Activated CD8-positive, alpha-beta memory T cell treated with anti-CD3 and anti-CD28 coated beads, Interleukin-2, amount 50 U/mL, for 1 hour (primary cell): ENCODE data around the gene ATP8A1.
"Not testable (repeated sequence)": the region's sequence is repeated elsewhere in the genome, so short reads cannot be mapped to it uniquely, and the experiment has no call there.

ENCODE experiments used
- DNase-seq: peaks from one replicate; pipeline ENCODE4 v3.0.0-alpha.2; 2020; ENCODE audit errors: extremely low read depth

Gene ATP8A1

DNA sequence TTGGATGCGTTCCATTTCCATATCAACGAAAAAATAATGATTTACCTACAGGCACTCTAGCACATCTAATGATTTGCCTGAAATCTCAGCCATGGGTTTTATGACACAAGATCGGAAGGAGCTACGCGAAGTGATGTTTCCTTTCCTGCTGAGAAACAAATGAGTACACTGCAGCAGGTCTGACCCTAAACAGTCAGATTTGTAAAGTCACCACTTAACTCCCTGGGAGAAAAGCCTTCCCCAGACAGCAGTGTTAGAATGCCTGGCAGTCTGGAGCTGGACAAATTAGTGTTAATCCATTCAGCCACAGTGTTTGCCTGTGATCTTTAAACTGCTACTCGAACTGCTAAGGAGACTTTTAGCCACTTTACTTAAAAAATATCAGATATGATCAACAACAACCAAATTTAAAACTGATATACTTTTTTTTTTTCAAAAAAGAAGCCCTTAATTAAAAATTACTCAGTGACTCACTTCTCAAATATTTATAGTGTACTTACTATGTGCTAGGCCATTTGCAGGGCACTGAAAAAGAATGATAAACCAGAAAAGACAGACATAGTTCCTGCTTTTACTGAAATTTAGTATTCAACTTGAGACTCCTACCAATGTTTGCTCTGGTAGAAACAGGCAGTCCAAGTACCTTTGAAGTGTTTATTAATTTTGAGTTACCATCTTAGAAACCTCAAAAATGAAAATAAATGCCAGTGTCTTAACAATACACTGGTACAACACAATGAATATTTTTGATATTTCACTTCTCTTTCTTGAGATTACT lies 155.1 kb downstream of the ATP8A1 start:
- no peak for DNase-seq

DNA sequence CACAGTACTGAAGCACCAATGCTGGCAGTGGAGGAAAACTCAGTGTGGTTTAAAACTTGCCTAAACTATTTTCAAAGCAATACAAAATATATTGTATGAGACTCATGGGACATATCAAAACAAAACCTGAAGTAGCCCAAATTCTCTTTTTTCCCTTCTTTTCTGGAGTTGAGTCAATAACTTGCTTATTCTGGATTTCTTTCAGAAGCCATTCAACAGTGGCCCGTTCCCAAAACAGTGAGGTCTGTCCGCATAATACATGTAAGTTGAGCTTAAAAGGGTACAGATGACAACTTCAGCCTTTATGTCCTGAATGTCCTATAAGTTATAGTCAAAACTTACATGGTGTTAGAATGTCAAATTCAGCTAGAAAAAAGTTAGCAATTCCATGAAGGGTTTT lies 158.9 kb downstream of the ATP8A1 start:
- no peak for DNase-seq

DNA sequence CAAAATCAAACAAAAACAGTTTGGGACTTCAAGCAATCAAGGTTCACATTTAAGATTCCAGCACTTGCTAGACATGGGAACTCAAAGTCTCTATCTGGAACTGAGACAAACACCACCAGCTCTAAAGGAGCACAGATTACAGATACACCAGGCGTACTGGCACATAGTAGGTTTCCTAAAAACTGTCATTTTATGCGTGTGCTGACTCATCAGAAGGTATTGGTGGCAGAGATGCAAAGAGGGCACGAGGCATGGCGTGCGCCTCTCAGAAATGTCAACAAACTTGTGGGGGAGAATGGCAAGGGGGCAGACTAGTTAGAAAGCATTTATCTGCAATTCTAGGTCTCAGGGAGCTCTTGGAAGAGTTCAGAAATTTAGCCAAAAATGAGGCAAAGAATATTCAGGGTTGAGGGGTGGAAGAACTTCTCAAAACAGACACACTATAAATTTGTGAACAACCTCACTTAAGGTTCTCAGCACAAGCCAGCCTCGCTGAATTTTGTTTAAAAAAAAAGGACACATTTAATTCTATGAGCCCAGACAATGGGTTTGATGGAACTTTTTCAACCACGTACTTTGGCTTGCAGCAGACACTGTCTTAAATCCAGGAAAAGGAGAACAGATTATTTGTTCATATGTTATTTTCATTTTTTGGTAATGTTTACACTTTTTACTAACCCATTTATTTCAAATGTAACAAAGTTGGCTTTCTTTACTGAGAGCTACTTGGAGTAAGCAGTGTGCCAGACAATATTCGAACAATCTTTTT lies 159.6 kb downstream of the ATP8A1 start:
- DNase-seq, result no peak

DNA sequence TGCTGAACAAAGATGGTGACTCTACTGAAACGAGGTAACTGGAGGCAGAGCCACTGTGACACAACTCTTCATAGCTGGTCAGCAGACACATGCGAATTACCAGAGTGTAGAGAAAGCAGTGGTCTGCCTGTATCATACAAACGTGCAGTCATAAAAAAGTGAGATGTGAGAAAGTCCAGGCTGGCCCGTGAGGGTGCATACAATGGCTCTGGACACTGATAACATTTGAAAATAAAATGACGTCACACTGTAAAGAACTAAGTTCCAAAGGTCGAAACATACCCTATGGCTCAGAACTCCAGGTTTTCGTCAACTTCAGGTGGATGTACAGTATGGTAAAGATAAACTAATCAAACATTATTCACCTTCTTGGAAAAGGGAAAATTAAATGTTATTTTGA lies 163.9 kb downstream of the ATP8A1 start:
- no peak for DNase-seq

DNA sequence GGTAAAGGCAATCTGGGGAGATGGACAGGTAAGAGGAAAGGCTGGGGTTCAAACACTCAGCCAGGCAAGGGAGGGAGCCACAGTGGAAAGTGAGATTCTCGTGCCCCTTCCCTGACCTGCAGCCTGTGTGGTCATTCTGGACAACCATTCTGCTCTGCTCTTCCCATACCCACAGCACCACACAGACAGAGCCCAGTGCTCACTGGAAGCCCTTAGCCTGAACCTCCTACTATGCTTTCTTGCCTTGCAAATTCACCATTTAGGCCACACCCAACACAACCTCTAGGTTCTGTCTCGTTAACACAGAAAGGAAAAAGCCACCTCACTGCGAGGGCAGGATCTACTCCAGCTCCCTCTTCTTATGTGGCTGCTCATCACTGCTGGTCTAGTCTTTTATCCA lies 166.9 kb downstream of the ATP8A1 start:
- DNase-seq, result no peak

DNA sequence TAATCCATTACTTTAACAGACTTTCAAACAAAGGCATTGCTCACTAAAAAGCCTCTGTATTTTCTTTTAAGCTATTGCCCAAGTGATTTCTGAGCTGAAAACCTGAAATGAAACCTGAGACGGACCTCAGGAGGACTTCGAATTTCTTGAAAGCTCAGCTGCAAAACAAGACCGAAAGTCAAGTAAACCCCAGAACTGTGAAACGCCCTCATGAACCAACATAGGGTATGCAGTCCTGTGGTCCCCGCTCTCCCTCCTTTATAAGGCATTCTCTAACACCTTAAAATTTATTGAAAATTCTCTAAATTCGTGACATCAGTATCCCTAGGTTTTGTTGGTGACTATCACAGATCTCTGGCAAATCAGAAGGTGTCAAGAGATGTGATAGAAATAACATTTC lies 167.8 kb downstream of the ATP8A1 start:
- DNase-seq, result no peak

DNA sequence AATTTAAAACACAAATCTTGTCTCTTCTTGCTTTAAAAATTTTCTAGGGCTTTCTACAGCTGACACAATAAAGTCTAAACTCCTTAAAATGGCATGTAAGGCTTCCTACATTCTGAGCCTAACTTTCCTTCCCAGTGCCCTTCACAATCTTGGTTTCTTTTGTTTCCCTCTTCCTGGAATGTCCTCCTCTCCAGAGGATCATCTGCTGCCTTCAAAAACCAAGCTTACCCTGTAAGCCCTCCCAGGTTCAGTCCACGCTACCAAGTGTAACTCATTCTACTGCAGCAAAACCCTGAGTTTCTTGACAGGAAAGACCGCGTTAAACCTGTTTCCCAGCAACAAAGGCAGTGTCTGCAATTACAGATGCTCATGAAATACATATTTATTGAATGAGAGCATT lies 168.4 kb downstream of the ATP8A1 start:
- no peak for DNase-seq

DNA sequence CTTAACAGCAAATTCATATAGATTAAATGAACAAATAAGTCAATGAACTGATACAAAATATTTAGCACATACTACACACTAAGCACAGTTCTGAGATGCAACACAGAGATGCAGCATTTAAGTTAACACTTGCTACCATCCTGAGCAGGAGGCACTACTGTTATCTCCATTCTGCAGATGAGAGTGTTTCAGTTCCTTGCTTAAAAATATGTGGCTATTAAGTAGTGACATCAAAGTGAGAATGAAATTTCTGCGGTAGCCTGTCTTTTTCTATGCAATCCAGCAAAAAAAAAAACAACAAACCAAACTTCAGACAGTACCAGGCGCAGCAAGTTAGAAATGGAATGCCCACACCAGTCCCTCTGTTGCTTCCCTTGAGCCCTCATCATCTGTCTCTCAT lies 168.8 kb downstream of the ATP8A1 start:
- DNase-seq, result no peak

DNA sequence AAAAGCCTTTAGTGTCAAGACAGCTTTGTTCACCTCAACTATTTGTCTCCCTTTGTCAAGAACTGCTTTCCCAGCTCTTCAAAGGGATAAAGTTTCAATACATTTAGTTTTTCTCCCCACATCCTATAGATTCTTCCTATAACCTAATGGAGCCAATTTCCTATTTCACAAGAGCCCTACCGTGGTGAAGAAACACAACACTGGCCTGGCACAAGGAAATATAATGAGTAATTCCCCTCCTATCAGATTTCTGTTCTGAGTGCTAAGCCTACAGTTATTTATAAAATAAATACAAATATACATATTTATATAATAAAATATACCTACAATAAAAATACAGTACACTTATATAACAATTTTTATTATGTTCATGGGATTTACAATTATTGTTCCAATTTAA lies 169.7 kb downstream of the ATP8A1 start:
- DNase-seq, result no peak

DNA sequence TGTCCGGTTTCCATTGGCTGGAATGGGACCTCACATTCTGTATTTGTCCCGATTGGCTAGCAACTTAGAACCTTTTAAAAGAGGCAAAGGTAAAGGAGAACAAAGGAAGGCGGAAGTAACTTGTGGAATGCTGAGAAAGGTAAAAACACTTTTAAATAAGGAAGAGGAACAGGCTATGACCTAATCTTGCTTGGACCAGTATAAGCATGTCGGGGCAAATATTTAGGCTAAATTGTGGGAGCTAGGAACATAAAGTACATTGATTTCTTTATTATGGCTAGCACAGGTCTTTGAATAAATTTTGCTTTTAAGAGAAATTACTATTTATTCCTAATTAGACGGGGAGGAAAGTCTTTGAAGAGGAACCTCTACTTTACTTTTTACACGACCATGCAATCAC lies 170.7 kb downstream of the ATP8A1 start:
- DNase-seq, result not testable (repeated sequence)

DNA sequence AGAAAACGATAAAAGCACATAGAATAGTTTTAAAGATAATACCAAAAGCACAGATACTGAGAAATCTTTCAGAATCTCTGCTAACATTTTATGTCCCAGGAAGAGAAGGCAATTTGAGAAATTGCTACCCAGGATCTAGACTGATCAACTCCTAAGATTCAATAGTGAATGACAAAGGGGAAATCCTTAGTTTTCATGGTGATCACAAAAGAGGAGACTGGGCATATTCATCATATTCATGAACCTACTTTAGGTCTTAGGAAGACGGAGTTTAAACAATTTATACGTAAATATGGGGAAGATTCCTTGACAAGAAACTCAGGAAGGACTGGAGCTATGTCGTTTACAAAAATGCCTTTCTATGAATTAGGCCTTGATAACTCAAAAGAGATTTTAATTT lies 172.3 kb downstream of the ATP8A1 start:
- no peak for DNase-seq

DNA sequence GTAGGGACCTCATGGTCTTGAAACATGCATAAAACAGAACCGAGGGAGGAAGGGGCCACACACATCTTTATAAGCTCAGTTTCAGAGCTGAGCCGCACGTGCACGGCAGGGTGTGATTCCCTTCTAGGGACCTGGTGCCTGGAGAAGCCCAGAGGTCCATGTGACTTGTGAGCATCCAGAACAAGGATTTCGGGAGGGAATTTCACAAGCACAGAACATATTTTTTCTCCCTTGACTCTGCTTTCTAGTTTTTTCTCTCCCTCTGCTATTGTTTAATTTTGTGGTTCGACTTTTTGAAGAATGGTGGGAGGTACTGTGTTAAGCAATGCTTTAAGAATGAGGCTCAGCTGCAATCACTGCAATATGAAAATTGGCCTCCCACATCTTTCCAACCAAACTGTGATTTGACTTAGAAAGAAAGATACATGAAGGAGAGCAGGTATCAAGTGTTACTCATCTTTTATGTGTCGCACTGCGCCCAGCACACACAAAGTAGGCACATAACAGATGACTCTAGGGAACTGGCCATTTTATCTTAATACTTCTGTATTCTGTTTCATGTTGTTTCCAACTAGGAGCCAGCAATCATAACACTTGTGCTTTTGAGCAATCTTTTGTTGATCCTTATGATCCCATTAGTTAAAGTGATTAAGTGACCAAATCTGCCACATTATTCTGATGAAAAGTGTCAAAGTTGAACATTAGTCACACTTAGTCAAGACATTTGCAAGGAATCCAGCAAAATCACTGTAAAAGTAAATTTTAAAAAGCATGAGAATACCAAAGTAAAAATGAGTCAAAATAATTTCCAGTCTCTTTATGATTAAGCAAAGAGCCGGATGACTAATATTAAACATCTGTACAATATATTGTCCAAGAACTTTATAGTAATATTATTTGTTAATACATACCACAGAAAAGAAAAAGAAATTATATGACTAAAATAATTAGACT lies 173.2 kb downstream of the ATP8A1 start:
- no peak for DNase-seq

DNA sequence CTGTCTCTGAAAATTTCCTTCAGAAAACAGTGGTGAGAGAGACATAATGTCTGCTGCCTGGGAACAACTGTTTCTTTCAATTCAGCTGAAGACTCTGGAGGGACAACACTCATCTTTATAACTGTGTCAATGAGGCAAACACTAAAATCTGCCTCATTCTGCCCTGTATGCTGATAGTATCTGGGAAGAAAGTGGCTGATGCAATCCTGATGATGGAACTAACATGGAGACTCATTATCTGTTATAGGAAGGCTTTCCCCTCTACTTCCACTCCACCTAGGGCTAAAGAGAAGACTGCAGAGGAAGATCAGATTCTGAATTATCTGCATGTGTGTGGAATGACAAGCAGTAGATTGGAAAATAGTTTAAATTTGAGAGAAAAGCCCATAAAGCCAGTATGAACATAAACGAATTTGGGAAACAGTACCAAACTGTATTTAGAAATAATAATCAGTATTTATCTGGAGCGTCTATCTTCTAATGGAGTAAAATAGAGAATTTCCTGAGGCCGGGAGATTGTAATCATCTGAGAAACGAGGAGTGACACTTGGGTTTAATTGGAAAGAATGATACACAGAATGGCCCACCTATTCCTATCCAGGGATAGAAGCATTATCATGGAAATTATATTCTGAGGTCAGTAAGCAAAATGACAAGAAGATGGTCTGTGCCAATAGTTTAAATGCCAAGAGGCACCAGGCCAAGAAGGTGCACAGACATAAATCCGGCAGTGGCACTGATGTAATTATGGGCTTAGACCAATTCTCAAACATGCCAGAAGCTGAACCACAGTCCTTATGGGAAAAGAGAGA lies 174.2 kb downstream of the ATP8A1 start:
- DNase-seq, result no peak

DNA sequence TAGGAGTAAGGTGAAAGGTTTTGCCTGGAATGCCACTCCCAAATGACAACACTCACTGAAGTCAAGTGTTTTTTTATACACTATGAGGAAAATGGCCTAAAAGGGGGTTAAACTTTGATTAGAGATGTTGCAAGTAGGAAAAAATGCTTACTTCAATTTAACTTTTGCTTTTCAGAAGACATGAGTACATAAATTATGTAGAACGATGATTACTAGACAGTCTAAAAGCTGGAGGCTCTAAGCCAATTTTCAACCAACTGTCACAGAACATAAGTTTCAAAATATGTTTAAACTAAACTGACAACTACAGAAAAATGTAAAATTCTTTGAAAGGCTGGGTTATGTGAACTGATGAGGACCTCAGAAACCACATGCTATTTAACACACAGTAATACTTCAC lies 176.2 kb downstream of the ATP8A1 start:
- no peak for DNase-seq

DNA sequence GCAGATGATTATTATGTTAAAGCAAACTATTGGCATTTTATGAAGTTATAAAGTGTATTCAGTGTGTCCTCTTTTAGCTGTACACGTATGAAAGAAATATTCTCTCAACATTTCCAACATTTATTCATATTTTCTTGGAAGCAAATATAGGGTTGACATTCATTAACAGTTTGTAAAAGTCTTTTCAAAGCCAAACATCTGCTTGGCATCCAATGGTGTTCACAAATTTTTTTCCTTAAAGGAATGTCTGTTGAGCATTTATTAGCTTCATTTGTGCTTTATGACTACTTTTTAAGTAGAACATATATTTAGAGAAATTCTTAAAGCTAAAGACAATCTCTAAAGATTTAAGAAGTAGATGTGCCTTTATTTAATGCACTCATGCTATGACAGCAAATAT lies 176.6 kb downstream of the ATP8A1 start:
- DNase-seq, result no peak

DNA sequence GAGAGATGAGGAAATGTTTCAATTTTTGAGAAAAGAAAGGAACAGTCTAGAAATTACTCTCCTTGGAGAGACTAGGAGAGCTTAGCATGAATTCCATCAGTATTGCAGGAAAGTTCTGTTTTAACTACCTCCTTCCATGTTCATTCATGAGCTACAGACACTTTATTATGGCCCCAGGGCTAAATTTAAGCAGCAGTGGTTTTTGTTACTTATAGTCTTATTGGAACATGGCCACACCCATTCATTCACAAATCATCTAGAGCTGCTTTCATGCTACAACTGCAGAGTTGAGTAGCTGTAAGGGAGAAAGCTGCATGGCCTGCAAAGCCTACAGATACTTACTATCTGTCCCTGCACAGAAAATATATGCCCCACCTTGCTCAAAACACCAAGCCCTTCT lies 178.0 kb downstream of the ATP8A1 start:
- DNase-seq, result no peak

DNA sequence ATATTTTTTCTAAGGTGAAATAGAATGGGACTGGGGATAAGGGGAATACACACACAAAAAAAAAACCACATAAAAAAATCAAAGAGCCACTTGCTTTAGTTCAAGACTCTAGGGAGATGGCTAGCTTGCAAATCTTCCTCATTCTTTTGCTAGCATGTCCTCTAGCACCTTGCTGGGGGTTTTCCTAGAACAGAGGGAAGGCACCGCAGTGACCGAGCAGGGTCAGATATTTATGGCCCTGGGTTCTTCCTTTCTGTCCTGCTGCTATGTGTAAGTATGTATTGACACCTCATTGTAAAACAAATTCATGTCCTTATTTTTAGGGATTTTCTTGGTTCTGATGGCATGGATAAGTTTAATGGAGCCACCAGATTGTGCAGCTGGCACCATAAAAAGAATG lies 178.4 kb downstream of the ATP8A1 start:
- no peak for DNase-seq

DNA sequence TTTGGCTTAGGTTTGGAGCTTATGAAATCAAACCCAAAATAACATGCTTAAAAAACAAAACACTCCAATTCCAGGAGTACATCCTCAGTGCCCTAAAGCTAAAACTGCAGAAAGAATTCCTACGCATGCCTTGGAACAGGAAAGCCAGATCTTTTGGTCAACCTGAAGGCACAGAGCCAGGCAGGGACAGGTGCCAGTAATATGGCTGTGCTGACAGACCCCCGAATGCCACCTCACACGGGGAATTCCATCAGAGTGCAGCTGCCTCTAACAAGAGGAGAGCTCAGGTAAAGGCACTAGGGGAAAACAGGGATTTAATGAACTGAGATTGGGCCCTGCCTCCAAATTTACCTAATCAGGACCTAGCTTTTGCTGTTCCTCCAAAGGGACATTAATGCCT lies 182.5 kb downstream of the ATP8A1 start:
- no peak for DNase-seq

DNA sequence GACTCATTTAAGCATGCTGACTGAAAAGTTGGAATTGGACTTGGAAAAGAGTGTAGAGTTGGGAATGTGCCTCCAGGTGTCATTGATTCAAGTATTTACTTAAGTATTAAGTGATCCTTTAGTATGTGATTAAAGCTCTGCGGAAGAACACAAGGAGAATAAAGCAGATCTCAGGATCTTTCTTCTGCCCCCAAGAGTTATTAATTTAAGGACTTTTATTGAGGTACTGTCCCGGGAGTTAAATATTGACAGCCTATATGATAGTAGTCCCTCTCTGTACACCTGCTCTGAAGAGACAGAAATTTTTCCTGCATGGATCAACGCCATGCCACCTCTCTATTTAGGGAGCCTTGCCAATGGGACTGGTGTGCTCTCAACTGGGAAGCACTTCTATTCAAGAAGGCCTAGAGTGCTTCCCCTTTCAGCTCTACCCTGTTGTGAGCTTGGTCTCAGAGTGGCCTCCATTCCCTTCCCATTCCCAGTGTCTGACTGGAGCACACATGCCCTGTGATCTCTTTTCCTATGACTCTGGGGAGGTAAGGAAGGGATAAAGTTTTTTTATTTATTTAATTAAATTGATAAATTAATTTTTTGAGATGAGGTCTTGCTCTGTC lies 183.7 kb downstream of the ATP8A1 start:
- DNase-seq, result no peak

DNA sequence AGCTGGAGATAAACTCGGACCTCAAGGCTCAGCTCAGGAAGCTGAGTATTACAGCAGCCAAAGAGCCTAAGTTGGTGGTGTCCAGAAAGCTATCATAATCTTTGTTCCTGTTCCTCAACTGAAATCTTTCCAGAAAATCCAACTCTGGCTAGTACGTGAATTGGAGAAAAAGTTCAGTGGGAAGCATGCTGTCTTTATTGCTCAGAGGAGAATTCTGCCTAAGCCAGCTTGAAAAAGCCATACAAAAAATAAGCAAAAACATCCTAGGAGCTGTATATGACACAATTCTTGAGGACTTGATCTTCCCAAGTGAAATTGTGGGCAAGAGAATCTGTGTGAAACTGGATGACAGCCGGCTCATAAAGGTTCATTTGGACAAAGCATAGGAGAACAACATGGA lies 185.0 kb downstream of the ATP8A1 start:
- no peak for DNase-seq

DNA sequence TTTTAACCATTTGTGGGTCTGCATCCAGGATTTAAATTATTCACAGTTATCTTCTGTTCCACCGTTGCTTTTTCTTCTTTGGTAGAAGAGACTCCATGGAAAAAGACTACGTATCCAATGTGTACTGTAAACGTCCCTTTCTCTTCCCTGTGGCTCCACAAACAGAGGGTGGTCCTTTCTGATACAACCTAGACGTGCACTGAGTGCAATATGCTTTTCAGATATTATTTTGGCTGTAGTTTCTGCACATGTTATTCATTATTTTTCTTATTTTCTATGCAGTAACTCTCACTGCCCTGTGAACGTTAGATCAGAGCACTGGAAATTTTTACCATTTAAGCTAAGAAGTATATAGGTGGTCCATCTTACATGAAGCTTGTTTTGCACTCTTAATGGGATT lies 186.9 kb downstream of the ATP8A1 start:
- no peak for DNase-seq
